Tibial nerve (tissue), 4 donors: Measurements from ENCODE around the gene OTOF. TPM values are rescaled to one million over a fixed set of nuclear protein-coding genes. Genes with fewer than 3 reads are reported as not detected.

Experiments used
- DNase-seq, 2 donors: peaks; one replicate each; pipeline ENCODE4 v3.0.0-alpha.2; 2019; ENCODE audit warnings: low spot score in 2 of 2
- H3K27ac ChIP-seq, 4 donors: fragments of 200-600 bp; sonication (generic) in 3 of 4; one replicate each; pipeline ENCODE4 v1.5.1; 2017 to 2019; ENCODE audit warnings: mild to moderate bottlenecking in 1 of 4
- H3K27me3 ChIP-seq, 2 donors: fragments of 200-600 bp; sonication (generic) in 1 of 2; one replicate each; pipeline versions ENCODE4 v1.5.1 to v1.6.0; 2017 to 2019
- H3K36me3 ChIP-seq, 3 donors: fragments of 200-600 bp; sonication (generic); one replicate each; pipeline ENCODE4 v1.5.1; 2018 to 2019
- H3K4me1 ChIP-seq, 4 donors: fragments of 200-600 bp; sonication (generic) in 3 of 4; one replicate each; pipeline ENCODE4 v1.5.1; 2017 to 2019
- H3K4me3 ChIP-seq, 4 donors: fragments of 200-600 bp; sonication (generic) in 3 of 4; one replicate each; pipeline ENCODE4 v1.5.1; 2017 to 2019; ENCODE audit warnings: mild to moderate bottlenecking in 1 of 4, moderate library complexity in 1 of 4
- H3K9me3 ChIP-seq, 4 donors: fragments of 200-600 bp; sonication (generic) in 3 of 4; one replicate each; pipeline ENCODE4 v1.5.1; 2017 to 2019
- EP300 ChIP-seq, 2 donors: sonication (generic); formaldehyde crosslinking; IDR thresholded peaks; one replicate each; pipeline ENCODE4 v1.6.1; 2017; ENCODE audit warnings: antibody characterized with exemption in 2 of 2, mild to moderate bottlenecking in 1 of 2
- POLR2A ChIP-seq, 2 donors: fragments of 450-650 bp; IDR thresholded peaks; one replicate each; pipeline ENCODE4 v1.6.1; 2017; ENCODE audit warnings: antibody characterized with exemption in 2 of 2, mild to moderate bottlenecking in 2 of 2, moderate library complexity in 2 of 2
- WGBS, 2 donors: methylation state at CpG; one replicate each; pipeline ENCODE4 v1.1.5; 2018; 5-methylcytosine and 5-hydroxymethylcytosine counted together
- total RNA-seq, 4 donors: library from RNA; depleted of rRNA; stranded (reverse); fragments of >200 nt; gene quantifications; one replicate each; pipeline ENCODE4 v1.1.0, GENCODE V29; 2016
- TF ChIP-seq, protein P1 (sequence below), 5 experiments: fragments of 200-600 bp in 3 of 5; fragments of 450-650 bp in 2 of 5; sonication (generic) in 3 of 5; IDR thresholded peaks; one replicate each; pipeline ENCODE4 v1.5.1; 2016 to 2019; ENCODE audit warnings: antibody characterized with exemption in 5 of 5, mild to moderate bottlenecking in 3 of 5, moderate library complexity in 2 of 5

The OTOF gene
- total RNA-seq, 4 donors from 2014 or later, result under 0.01 to 0.30 (median 0.22) TPM; not detected in 1

DNA sequence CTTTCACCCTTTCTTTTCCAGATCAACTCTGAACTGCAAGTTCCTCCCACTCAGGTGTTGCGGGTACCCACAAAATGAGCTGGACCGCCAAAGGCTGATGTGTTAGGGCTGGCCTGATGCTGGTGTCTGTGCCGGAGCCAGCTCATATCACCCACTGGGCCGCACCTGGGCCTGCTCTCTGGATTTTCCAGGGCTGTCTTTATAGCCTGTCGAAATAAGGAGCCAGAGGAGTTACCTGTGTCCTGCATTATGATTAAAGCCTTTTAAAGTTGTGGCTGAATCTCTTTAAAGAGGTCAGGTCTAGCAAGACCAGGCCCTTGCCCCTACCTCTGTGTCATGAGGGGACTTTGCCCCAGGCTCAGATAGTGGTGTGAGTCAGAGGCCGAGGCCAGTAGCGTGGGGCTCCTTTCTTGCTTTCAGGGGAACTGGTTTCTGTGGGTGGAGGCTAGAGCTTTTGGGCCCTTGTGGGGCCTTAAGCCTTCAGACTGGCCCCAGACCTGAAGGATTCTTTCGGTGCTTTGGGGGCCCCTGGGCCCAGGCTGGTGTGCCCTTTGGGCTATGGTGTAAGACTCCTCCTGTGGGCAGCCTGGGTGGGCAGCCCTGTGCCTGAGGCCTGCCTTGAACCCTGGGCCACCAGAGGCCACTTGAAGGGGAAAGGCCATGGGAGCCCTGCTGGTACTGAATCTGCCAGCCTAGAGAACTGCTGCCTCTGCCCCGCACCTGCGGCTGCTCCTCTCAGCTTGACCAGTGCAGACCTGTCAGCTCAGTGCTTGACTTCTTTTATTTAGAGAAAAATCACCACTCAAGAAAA is 21.3 kb downstream of the OTOF start:
- WGBS, 2 donors, result 91 to 97% methylated on average over 10 of the region's 10 CpGs
- no peaks in the 10 kb centered on the region for H3K36me3 ChIP-seq
- H3K27me3 ChIP-seq, result no peaks in the 10 kb centered on the region
- TF ChIP-seq, protein P1, sequence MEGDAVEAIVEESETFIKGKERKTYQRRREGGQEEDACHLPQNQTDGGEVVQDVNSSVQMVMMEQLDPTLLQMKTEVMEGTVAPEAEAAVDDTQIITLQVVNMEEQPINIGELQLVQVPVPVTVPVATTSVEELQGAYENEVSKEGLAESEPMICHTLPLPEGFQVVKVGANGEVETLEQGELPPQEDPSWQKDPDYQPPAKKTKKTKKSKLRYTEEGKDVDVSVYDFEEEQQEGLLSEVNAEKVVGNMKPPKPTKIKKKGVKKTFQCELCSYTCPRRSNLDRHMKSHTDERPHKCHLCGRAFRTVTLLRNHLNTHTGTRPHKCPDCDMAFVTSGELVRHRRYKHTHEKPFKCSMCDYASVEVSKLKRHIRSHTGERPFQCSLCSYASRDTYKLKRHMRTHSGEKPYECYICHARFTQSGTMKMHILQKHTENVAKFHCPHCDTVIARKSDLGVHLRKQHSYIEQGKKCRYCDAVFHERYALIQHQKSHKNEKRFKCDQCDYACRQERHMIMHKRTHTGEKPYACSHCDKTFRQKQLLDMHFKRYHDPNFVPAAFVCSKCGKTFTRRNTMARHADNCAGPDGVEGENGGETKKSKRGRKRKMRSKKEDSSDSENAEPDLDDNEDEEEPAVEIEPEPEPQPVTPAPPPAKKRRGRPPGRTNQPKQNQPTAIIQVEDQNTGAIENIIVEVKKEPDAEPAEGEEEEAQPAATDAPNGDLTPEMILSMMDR (IDR thresholded peaks at IDR 0.05), result no peak
- no peak for TF ChIP-seq EP300 (IDR thresholded peaks at IDR 0.05)
- no peak for TF ChIP-seq POLR2A (IDR thresholded peaks at IDR 0.05)
- DNase-seq, result no peak
- no peak overlapping the region for H3K4me3 ChIP-seq
- H3K9me3 ChIP-seq, result no peaks in the 10 kb centered on the region
- H3K4me1 ChIP-seq, result peaks cover 0 to 19% (median 0%) of the 10 kb centered on the region in 4 donors
- no peak overlapping the region for H3K27ac ChIP-seq

DNA sequence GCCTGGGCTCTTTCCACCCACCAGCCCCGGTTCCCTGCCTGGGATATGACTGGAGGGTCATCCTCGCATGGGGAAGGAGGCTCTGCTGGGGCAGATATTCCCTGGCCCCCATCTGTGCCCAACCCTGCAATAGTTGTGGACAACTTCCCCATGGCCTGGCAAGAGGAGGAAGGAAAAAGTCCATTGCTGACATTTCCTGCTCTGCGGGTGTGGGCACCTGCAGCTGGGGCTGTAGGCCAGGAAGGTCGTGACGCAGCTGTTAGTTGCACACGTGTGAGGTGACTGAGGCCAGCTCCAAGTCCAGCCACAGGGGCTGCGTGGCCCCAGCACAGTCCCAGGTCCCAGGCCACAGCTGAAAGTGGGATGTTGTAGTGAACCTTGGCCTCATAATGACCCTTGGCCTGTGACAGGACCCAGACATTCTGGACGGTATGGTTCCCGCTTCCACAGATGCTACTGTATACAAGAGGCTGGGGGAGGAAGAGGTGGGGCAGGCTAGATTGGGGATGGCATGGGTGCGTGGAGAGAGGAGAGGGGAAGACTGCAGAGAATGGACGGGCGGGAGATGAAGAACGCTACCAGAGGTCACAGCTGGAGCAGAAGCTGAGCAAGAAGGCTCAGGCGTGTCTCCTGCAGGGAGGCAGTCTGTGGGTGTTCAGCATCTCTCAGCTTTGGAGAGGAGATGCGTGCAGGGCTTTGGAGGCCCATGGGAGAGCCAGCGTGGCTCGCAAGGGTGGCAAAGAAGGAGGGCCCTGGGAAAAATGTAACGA is 22.1 kb downstream of the OTOF start:
- no peaks in the 10 kb centered on the region for H3K9me3 ChIP-seq
- 72 to 75% methylated on average over 17 of the region's 18 CpGs for WGBS, 2 donors
- no peak overlapping the region for H3K27ac ChIP-seq
- H3K4me3 ChIP-seq, result no peak overlapping the region
- DNase-seq, result no peak
- no peaks in the 10 kb centered on the region for H3K27me3 ChIP-seq
- peaks cover 0 to 19% (median 0%) of the 10 kb centered on the region in 4 donors for H3K4me1 ChIP-seq
- TF ChIP-seq, protein P1 (IDR thresholded peaks at IDR 0.05), result no peak
- peak; percentile 50 to 69 for TF ChIP-seq EP300 (IDR thresholded peaks at IDR 0.05)
- no peaks in the 10 kb centered on the region for H3K36me3 ChIP-seq

DNA sequence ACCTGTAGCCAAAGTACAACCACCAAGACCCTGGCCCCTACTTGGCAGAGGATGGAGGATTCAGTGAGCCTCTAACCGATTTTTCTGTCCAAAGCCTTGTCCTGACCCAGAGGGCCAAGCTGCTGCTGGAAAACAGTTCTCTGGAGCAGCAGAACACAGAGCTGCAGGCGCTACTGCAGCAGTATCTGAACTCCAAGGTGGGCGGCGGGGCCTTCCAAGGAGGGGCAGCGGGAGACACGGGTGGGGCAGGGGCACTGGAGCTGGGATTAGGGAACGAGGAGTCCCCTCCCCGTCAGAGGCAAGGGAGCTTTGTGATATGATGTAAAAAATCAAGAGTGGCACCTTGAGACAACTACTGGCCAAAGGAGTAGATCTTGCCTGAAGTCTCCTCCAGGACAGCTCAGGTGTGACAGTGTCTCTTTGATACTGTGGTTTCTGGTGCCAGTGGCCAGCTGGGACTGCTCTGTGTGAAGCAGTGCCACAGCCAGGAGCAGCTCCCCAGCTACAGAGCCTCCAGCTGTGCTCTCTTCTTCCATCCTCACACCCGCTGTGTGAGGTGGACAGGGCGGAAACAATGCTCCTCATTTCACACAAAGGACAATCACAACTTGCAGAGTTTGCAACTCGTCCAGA is 22.8 kb downstream of the OTOF start:
- no peaks in the 10 kb centered on the region for H3K27me3 ChIP-seq
- no peaks in the 10 kb centered on the region for H3K9me3 ChIP-seq
- H3K27ac ChIP-seq, result no peak overlapping the region
- DNase-seq, result no peak
- TF ChIP-seq POLR2A (IDR thresholded peaks at IDR 0.05) (no peak), EP300 (IDR thresholded peaks at IDR 0.05) (no peak)
- TF ChIP-seq, protein P1 (IDR thresholded peaks at IDR 0.05), result no peak
- no peaks in the 10 kb centered on the region for H3K36me3 ChIP-seq
- H3K4me1 ChIP-seq, result peaks cover 0 to 19% (median 0%) of the 10 kb centered on the region in 4 donors
- WGBS, 2 donors, result 80 to 82% methylated on average over 11 of the region's 11 CpGs
- no peak overlapping the region for H3K4me3 ChIP-seq

DNA sequence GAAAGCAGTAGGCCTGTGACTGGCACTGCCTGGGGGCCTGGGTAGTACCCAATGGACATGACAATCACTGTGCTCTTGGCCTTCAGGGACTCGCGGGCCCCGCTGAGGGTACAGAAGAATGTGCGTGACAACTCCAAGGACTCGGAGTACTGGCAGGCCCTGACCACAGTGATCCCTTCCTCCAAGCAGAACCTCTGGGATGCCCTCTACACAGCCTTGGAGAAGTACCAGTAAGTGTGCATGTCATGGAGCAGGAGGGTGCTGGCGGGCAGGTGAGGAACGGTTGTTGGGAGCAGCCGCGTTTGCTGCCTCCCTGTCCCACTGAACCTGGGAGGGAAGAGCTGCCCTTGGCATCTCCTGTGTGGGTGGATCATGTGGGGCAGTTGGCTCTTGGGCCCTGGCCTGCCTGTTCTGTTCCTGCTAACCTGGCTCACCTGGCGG is 23.3 kb downstream of the OTOF start:
- no peaks in the 10 kb centered on the region for H3K27me3 ChIP-seq
- 94 to 97% methylated on average over 10 of the region's 10 CpGs for WGBS, 2 donors
- no peak overlapping the region for H3K27ac ChIP-seq
- TF ChIP-seq, protein P1 (IDR thresholded peaks at IDR 0.05), result no peak
- TF ChIP-seq POLR2A (IDR thresholded peaks at IDR 0.05) (no peak), EP300 (IDR thresholded peaks at IDR 0.05) (no peak)
- H3K4me3 ChIP-seq, result no peak overlapping the region
- DNase-seq, result no peak
- no peaks in the 10 kb centered on the region for H3K36me3 ChIP-seq
- H3K9me3 ChIP-seq, result no peaks in the 10 kb centered on the region
- peaks cover 0 to 18% (median 0%) of the 10 kb centered on the region in 4 donors for H3K4me1 ChIP-seq
